C4-2B (cell line): ENCODE results near the gene HS3ST6.

ENCODE experiments used
- CTCF ChIP-seq: fragments of 450-650 bp; conservative IDR thresholded peaks from 2 replicates; pipeline ENCODE4 v1.5.1; 2017; ENCODE audit warnings: mild to moderate bottlenecking
- ZFX ChIP-seq: fragments of 450-650 bp; IDR thresholded peaks from 2 replicates; pipeline ENCODE4 v1.6.1; 2017

GRCh38 chr16:1903220-1903574 is 15.0 kb downstream of the HS3ST6 start:
- TF ChIP-seq CTCF (no peak), ZFX (no peak)
